ENCODE measurements around the gene CNTN4. TPM values are rescaled to one million over a fixed set of nuclear protein-coding genes. Genes with fewer than 3 reads are reported as not detected.
"Not testable (repeated sequence)": the region's sequence is repeated elsewhere in the genome, so short reads cannot be mapped to it uniquely, and the experiment has no call there.

Gene CNTN4
- polyA plus RNA-seq (2011; rRNA removed) = not detected in 2 replicates
- not detected in 2 replicates for polyA minus RNA-seq (2011; rRNA and poly(A)+ RNA removed)

DNA sequence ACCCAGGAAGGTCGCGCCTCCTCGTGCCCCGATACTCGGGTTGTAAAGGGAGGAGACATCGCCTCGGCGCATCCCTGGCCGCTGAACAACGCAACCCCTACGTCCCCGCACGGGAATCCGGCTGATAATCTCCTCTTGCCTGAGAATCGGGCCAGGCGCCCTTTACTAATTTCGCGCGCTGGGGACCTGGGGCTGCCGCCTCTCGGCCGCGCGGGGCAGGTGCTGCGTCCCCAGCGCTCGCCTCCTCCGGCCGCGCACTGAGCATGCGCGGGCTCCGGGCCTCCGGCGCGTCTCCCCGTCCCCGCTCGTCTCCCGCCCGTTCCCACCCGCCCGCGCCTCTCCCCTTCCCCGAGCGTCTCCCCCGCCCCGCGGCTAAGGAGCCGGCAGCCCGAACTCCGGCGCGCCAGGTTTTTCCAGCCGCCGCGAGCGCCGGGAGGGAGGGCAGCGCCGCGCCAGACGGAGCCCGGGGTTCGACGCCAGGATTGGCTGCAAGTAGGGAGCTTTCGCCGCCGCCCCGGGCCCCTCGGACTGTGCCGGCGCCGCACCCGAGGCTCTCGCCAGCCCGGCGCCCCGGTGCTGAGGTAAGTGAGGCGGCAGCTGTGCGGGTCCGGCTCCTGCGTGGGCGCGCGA, at the start of gene CNTN4:
CNTN4 (plus strand) TSS at position 469 of the 630 bp plus-strand sequence.
- no peaks in the 10 kb centered on the region for H3K27me3 ChIP-seq (ENCODE audit: control insufficient read depth, insufficient read depth, low read length)
- POLR2A ChIA-PET = no interaction called here
- TF ChIP-seq, protein P1, sequence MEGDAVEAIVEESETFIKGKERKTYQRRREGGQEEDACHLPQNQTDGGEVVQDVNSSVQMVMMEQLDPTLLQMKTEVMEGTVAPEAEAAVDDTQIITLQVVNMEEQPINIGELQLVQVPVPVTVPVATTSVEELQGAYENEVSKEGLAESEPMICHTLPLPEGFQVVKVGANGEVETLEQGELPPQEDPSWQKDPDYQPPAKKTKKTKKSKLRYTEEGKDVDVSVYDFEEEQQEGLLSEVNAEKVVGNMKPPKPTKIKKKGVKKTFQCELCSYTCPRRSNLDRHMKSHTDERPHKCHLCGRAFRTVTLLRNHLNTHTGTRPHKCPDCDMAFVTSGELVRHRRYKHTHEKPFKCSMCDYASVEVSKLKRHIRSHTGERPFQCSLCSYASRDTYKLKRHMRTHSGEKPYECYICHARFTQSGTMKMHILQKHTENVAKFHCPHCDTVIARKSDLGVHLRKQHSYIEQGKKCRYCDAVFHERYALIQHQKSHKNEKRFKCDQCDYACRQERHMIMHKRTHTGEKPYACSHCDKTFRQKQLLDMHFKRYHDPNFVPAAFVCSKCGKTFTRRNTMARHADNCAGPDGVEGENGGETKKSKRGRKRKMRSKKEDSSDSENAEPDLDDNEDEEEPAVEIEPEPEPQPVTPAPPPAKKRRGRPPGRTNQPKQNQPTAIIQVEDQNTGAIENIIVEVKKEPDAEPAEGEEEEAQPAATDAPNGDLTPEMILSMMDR (IDR thresholded peaks at IDR 0.05; ENCODE audit: insufficient read depth, low read depth, low read length) = no peak
- no peak within 1 kb of the TSS for H3K4me3 ChIP-seq (ENCODE audit: low read depth, low read length)
- CTCF ChIA-PET = no interaction called here
- no peak for DNase-seq (ENCODE audit: low read depth)
- no peaks in the 10 kb centered on the region for H3K36me3 ChIP-seq (ENCODE audit: control insufficient read depth, insufficient read depth, low read length)

DNA sequence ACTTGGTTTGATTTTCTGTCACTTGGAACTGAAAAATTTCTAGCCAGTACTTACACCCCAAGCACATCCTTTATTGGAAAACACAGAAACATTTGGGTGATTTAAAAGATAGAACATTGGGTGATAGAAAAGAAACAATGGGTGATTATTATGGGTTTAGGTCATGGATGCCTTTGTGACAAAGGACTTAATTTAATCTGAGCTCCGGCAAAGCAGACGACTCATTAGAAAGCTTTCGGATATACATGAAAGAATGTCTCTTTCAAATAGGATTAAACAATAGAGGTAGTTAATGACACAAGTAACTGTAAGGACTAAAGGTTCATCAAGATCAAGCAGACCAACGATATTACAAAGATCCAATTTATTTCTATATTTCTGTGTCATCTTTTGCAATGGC, 37.3 kb upstream of the CNTN4 start:
- Histone ChIP-seq H3K36me3 (ENCODE audit: control insufficient read depth, insufficient read depth, low read length) (no peaks in the 10 kb centered on the region), H3K4me3 (ENCODE audit: low read depth, low read length) (no peak overlapping the region), H3K27me3 (ENCODE audit: control insufficient read depth, insufficient read depth, low read length) (no peaks in the 10 kb centered on the region)
- TF ChIP-seq, protein P1 (IDR thresholded peaks at IDR 0.05; ENCODE audit: insufficient read depth, low read depth, low read length) = no peak
- ChIA-PET POLR2A (no interaction called here), CTCF (no interaction called here)
- no peak for DNase-seq (ENCODE audit: low read depth)

DNA sequence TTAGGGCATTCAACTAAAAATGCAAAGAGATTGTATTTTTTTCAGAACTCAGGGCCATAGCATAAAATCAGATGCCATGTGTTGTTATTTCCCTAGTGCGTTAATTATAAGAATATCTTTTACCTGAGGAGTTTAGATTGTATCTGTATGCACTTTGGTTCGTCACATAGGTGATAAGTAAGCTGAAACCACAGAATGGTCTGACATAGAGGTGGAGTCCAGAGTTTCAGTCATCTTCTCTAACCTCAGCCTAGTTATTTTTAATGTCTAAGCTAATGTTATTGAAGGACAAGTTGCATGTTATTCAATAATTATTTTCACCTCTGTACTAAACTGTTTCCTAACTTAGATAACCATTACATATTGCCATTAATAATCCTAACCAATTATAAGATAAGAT, 27.1 kb upstream of the CNTN4 start:
- ChIA-PET POLR2A (no interaction called here), CTCF (no interaction called here)
- no peak for DNase-seq (ENCODE audit: low read depth)
- H3K4me3 ChIP-seq (ENCODE audit: low read depth, low read length) = no peak overlapping the region
- TF ChIP-seq, protein P1 (IDR thresholded peaks at IDR 0.05; ENCODE audit: insufficient read depth, low read depth, low read length) = no peak
- no peaks in the 10 kb centered on the region for H3K36me3 ChIP-seq (ENCODE audit: control insufficient read depth, insufficient read depth, low read length)
- H3K27me3 ChIP-seq (ENCODE audit: control insufficient read depth, insufficient read depth, low read length) = no peaks in the 10 kb centered on the region

DNA sequence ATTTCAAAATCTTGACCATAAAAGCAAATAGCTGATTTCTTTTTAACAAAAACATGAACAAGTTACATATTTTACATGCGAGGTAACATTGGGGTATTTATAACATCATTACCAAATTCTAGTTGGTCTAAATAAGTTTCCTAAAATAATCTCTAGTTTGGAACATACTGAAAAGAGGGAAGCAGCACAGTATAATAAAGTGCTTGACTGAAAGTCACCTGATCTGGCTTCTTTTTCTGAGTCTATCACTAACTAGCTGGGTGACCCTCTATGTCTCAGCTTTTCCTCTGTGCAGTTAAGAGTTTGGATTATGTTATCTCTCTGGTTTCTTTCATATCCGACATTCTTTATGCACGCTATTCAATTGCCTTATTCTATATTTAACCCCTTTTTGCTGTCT, 19.8 kb upstream of the CNTN4 start:
- DNase-seq (ENCODE audit: low read depth) = no peak
- ChIA-PET POLR2A (no interaction called here), CTCF (no interaction called here)
- Histone ChIP-seq H3K36me3 (ENCODE audit: control insufficient read depth, insufficient read depth, low read length) (no peaks in the 10 kb centered on the region), H3K4me3 (ENCODE audit: low read depth, low read length) (no peak overlapping the region), H3K27me3 (ENCODE audit: control insufficient read depth, insufficient read depth, low read length) (no peaks in the 10 kb centered on the region)
- TF ChIP-seq, protein P1 (IDR thresholded peaks at IDR 0.05; ENCODE audit: insufficient read depth, low read depth, low read length) = no peak

DNA sequence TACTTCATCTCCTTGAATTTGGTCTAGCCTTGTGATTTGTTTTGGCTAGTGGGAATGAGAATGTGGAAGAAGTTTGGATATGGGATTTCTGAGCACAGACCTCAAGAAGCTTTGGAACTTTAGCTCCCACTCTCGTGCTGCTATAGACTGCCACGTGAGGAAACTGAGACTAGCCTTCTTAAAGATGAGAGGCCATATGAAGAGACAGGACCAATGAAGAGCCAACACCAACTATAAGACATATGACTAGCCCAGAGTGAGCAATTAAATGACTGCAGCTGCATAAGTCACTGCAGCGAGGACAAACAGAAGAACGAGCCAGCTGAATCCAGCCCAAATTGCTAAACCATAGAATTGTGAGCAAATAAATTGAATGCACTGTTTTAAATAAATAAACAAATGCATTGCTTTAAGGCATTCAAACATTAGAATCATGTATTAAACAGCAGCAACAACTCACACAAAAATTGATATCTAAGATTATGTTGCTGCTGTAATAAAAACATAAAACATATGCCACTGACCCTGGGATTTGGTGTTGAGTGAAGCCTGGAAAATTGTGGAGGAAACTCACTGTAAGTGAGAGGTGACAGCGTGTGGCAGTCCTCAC, 15.7 kb upstream of the CNTN4 start:
- ChIA-PET POLR2A (no interaction called here), CTCF (no interaction called here)
- no peak for DNase-seq (ENCODE audit: low read depth)
- H3K36me3 ChIP-seq (ENCODE audit: control insufficient read depth, insufficient read depth, low read length) = no peaks in the 10 kb centered on the region
- no peaks in the 10 kb centered on the region for H3K27me3 ChIP-seq (ENCODE audit: control insufficient read depth, insufficient read depth, low read length)
- no peak overlapping the region for H3K4me3 ChIP-seq (ENCODE audit: low read depth, low read length)
- TF ChIP-seq, protein P1 (IDR thresholded peaks at IDR 0.05; ENCODE audit: insufficient read depth, low read depth, low read length) = no peak

DNA sequence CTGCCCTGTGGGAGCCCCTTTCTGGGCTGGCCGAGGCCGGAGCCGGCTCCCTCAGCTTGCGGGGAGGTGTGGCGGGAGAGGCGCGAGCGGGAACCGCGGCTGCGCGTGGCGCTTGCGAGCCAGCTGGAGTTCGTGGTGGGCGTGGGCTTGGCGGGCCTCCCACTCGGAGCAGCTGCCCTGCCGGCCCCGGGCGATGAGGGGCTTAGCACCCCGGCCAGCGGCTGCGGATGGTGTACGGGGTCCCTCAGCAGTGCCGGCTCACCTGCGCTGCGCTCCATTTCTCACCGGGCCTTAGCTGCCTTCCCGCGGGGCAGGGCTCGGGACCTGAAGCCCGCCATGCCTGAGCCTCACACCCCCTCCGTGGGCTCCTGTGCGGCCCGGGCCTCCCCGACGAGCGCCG, 15.1 kb upstream of the CNTN4 start:
- CTCF ChIA-PET; POLR2A ChIA-PET; DNase-seq (ENCODE audit: low read depth); H3K27me3 ChIP-seq (ENCODE audit: control insufficient read depth, insufficient read depth, low read length); H3K36me3 ChIP-seq (ENCODE audit: control insufficient read depth, insufficient read depth, low read length); H3K4me3 ChIP-seq (ENCODE audit: low read depth, low read length): not testable (repeated sequence)

All from BJ (cell line).